Lung (tissue), 12 donors: Measurements from ENCODE around the gene HEPACAM. TPM values are rescaled to one million over a fixed set of nuclear protein-coding genes. Genes with fewer than 3 reads are reported as not detected.
A peak's percentile ranks its signal among the peaks of the same experiment; 100 is the strongest.

Experiments used
- ATAC-seq: fragments of 200-7000 bp; cut with Tn5 transposase; one replicate; pipeline ENCODE4 v1.9.1; 2020; ENCODE audit warnings: moderate number of reproducible peaks; ENCODE audit not compliant: insufficient read depth, low FRiP score
- DNase-seq, 3 donors: peaks; one replicate each; pipeline ENCODE4 v3.0.0-alpha.2; 2013 to 2017
- H3K27ac ChIP-seq, 2 donors: one replicate each; pipeline ENCODE4 v1.5.1; 2013; ENCODE audit warnings: mild to moderate bottlenecking in 2 of 2, moderate library complexity in 2 of 2, control low read depth in 1 of 2, inconsistent platforms in 1 of 2, low read depth in 1 of 2, low read length in 1 of 2
- H3K27me3 ChIP-seq, 3 donors: one replicate each; pipeline ENCODE4 v1.5.1; 2013; ENCODE audit warnings: low read length in 2 of 3; ENCODE audit not compliant: control insufficient read depth in 3 of 3, insufficient read depth in 3 of 3
- H3K36me3 ChIP-seq, 4 donors: one replicate each; pipeline ENCODE4 v1.5.1; 2013; ENCODE audit warnings: low read length in 4 of 4, mild to moderate bottlenecking in 1 of 4, moderate library complexity in 1 of 4; ENCODE audit not compliant: control insufficient read depth in 4 of 4, insufficient read depth in 4 of 4
- H3K4me1 ChIP-seq, 5 donors: one replicate each; pipeline ENCODE4 v1.5.1; 2013; ENCODE audit warnings: low read length in 5 of 5, mild to moderate bottlenecking in 2 of 5, moderate library complexity in 1 of 5; ENCODE audit not compliant: control insufficient read depth in 5 of 5, insufficient read depth in 5 of 5
- H3K4me3 ChIP-seq: one replicate; pipeline ENCODE4 v1.5.1; 2013; ENCODE audit warnings: mild to moderate bottlenecking, control low read depth, moderate library complexity
- H3K9ac ChIP-seq, 2 donors: one replicate each; pipeline ENCODE4 v1.5.1; 2013; ENCODE audit warnings: low read length in 2 of 2, control low read depth in 1 of 2; ENCODE audit not compliant: insufficient read depth in 1 of 2
- H3K9me3 ChIP-seq, 4 donors: one replicate each; pipeline ENCODE4 v1.5.1; 2013; ENCODE audit warnings: low read length in 3 of 4, mild to moderate bottlenecking in 1 of 4, moderate library complexity in 1 of 4; ENCODE audit not compliant: control insufficient read depth in 4 of 4, insufficient read depth in 3 of 4
- WGBS, 2 donors: extraction: QIAGEN DNeasy Blood & Tissue Kit; methylation state at CpG; one replicate each; pipeline ENCODE4 v1.1.7; 2013; 5-methylcytosine and 5-hydroxymethylcytosine counted together
- polyA plus RNA-seq, 2 donors: library from polyadenylated mRNA; stranded (reverse); fragments of 200-250 nt; gene quantifications; one replicate each; pipeline ENCODE4 v1.2.1, GENCODE V29; 2013
- total RNA-seq, 2 donors: library from RNA; depleted of rRNA in 1 of 2; stranded (reverse); fragments of >200 nt in 1 of 2; gene quantifications; one replicate each; pipeline ENCODE4 v1.2.1, GENCODE V29; 2014 to 2021
- TF ChIP-seq, protein P1 (sequence below): IDR thresholded peaks from 2 replicates; pipeline ENCODE4 v1.5.1; 2012; ENCODE audit warnings: mild to moderate bottlenecking; ENCODE audit errors: control extremely low read depth, extremely low read depth
- donor health status: control.
- donor health status: control.
- donor health status: Bipolar disorder and iron deficiency.
- donor health status: healthy.
- donor health status: DM: yes; HTN: yes; CAD: no.

HEPACAM gene
- total and polyA plus RNA-seq, 4 donors, result 0.02 TPM; not detected in 3

DNA sequence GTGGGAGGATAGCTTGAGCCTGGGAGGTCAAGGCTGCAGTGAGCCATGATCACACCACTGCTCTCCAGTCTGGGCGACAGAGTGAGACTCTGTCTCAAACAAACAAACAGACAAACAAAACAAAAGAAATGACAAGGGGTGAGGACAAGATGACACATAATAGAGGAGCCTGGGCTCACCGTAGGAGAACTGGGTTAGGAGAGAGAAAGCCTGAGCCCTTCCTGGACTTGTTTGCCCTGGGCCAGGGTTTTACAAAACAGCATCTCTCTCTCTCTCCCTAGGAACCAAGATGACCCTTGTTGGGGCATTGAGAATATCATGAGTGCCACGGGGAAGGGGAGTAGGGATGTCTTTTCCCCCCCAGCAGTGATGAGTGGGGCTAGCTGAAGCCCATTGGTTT, 54.9 kb downstream of the HEPACAM start:
- H3K9ac ChIP-seq, result no peak overlapping the region
- no peak overlapping the region for H3K4me3 ChIP-seq
- no peaks in the 10 kb centered on the region for H3K27me3 ChIP-seq
- no peak for ATAC-seq
- H3K27ac ChIP-seq, result no peak overlapping the region
- peaks cover 0 to 2% (median 0%) of the 10 kb centered on the region in 4 donors for H3K36me3 ChIP-seq
- TF ChIP-seq, protein P1, sequence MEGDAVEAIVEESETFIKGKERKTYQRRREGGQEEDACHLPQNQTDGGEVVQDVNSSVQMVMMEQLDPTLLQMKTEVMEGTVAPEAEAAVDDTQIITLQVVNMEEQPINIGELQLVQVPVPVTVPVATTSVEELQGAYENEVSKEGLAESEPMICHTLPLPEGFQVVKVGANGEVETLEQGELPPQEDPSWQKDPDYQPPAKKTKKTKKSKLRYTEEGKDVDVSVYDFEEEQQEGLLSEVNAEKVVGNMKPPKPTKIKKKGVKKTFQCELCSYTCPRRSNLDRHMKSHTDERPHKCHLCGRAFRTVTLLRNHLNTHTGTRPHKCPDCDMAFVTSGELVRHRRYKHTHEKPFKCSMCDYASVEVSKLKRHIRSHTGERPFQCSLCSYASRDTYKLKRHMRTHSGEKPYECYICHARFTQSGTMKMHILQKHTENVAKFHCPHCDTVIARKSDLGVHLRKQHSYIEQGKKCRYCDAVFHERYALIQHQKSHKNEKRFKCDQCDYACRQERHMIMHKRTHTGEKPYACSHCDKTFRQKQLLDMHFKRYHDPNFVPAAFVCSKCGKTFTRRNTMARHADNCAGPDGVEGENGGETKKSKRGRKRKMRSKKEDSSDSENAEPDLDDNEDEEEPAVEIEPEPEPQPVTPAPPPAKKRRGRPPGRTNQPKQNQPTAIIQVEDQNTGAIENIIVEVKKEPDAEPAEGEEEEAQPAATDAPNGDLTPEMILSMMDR, result no peak
- H3K4me1 ChIP-seq, result peaks cover 0 to 23% (median under 1%) of the 10 kb centered on the region in 5 donors
- H3K9me3 ChIP-seq, result no peaks in the 10 kb centered on the region
- 71 to 87% methylated on average over 3 of the region's 3 CpGs for WGBS, 2 donors
- no peak for DNase-seq

DNA sequence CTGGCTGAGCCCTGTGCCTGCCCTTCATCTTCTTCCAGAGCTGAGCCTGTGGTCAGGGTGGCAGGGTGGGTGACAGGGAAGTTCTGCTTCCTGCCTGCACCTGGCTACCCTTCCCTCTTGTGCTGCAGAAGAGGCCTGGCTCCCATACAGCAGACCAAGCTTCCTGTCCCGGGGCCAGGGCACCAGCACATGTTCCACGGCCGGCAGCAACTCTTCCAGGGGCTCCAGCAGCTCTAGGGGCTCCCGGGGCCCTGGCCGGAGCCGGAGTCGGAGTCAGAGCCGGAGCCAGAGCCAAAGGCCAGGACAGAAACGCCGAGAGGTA, 55.6 kb downstream of the HEPACAM start:
- DNase-seq (no peak), ATAC-seq (no peak)

DNA sequence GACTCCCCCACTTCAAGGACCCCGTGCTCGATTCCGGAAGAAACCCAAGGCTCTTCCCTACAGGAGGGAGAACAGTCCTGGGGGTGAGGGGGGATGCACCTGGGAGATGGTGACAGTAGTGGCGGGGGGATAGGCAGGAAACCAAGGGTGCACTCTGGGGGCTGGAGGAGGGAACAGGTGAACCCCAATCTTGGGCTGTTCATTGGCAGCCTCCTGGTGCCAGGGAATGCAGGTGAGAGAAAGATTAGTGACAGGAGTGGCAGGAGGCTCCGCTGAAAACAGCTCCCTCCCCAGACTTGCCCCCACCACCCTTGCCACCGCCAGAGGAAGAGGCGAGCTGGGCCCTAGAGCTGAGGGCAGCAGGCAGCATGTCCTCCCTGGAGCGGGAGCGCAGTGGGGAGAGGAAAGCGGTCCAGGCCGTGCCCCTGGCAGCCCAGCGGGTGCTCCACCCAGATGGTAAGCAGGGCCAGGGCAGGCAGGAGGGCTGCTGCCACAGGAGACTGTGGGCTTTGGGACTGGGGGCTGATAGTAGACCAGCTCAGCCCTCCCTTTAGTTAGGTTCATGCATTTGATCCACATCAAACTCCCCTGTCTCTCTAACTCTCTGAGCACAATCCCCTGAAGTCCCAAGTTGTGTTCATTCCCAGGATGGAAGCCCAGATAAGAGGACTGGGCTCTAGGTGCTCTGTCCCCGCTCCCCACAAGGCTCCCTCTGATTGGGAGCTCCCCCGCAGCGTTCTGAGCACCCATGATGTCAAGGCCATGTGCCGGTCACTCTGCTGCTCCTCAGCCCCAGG, 56.2 kb downstream of the HEPACAM start:
- DNase-seq (no peak), ATAC-seq (no peak)
- Histone ChIP-seq H3K9me3 (no peaks in the 10 kb centered on the region), H3K4me1 (peaks cover 0 to 25% (median 3%) of the 10 kb centered on the region in 5 donors), H3K27me3 (peaks cover 0 to 4% (median 0%) of the 10 kb centered on the region in 3 donors), H3K4me3 (no peak overlapping the region), H3K27ac (peak overlapping the region in 1 of 2 donors; percentile 49), H3K36me3 (peaks cover 0 to 2% (median 0%) of the 10 kb centered on the region in 4 donors), H3K9ac (no peak overlapping the region)
- TF ChIP-seq, protein P1, result no peak
- 62 to 79% methylated on average over 16 of the region's 16 CpGs for WGBS, 2 donors

More for the DNA sequence above, 55.6 kb downstream of the HEPACAM start:
- TF ChIP-seq, protein P1, result no peak
- Histone ChIP-seq H3K4me3 (no peak overlapping the region), H3K27ac (peak overlapping the region in 1 of 2 donors; percentile 49), H3K9ac (no peak overlapping the region), H3K36me3 (peaks cover 0 to 2% (median 0%) of the 10 kb centered on the region in 4 donors), H3K27me3 (peaks cover 0 to 1% (median 0%) of the 10 kb centered on the region in 3 donors), H3K9me3 (no peaks in the 10 kb centered on the region), H3K4me1 (peaks cover 0 to 25% (median 3%) of the 10 kb centered on the region in 5 donors)
- 38 to 50% methylated on average over 10 of the region's 10 CpGs for WGBS, 2 donors
